ENCODE data around the gene PTPN13.

The PTPN13 gene

DNA sequence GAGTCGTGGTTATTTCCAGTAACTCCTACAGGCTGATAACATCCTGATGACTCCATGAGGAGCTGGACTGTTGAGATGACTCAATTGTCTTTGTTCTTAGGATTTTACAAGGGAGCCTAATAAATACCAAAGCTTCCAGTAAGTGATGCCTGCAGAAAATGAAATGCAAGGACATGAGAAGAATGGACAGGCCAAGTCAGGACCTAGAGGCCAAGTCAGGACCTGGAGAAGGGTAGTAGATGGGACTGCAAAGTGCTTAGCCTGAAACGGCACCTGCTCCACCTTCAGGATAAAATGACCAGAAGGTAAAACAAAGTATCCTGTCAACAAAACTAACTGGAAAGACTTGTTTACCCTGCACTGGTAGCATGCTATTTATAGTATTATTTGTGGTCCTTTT lies 261.5 kb downstream of the PTPN13 start:
- Histone ChIP-seq H3K27me3 (ENCODE audit: control insufficient read depth, insufficient read depth, low read length) (peaks cover 43% of the 10 kb centered on the region), H3K9ac (ENCODE audit: low read depth, low read length) (no peak overlapping the region), H3K9me3 (ENCODE audit: control insufficient read depth, insufficient read depth, low read length) (no peaks in the 10 kb centered on the region), H3K4me1 (ENCODE audit: control insufficient read depth, insufficient read depth, low read length) (peaks cover 8% of the 10 kb centered on the region), H3K36me3 (ENCODE audit: control insufficient read depth, insufficient read depth, low read length) (no peaks in the 10 kb centered on the region), H3K4me3 (ENCODE audit: low read depth, low read length) (no peak overlapping the region)

DNA sequence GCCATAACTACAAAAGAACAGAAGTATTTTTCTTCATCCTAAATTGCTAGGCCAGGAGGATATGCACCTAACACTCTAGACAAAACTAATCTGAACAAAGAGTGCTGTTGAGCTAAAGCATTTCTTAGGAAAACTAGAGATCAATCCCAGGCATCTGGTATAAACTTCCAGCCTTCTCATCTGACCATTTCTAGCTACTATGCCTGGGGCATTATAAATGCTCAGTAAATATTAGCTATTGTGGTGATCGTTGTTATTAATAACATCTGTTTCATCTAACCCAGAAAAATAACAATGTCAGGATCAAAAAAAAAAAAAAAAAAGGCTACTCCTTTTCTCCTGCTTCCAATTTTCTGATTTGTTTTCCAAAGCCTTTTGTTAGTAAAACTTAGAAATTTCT lies 262.8 kb downstream of the PTPN13 start:
- Histone ChIP-seq H3K27me3 (ENCODE audit: control insufficient read depth, insufficient read depth, low read length) (peaks cover 49% of the 10 kb centered on the region), H3K4me1 (ENCODE audit: control insufficient read depth, insufficient read depth, low read length) (peaks cover 8% of the 10 kb centered on the region), H3K9ac (ENCODE audit: low read depth, low read length) (no peak overlapping the region), H3K4me3 (ENCODE audit: low read depth, low read length) (no peak overlapping the region), H3K36me3 (ENCODE audit: control insufficient read depth, insufficient read depth, low read length) (no peaks in the 10 kb centered on the region), H3K9me3 (ENCODE audit: control insufficient read depth, insufficient read depth, low read length) (no peaks in the 10 kb centered on the region)

DNA sequence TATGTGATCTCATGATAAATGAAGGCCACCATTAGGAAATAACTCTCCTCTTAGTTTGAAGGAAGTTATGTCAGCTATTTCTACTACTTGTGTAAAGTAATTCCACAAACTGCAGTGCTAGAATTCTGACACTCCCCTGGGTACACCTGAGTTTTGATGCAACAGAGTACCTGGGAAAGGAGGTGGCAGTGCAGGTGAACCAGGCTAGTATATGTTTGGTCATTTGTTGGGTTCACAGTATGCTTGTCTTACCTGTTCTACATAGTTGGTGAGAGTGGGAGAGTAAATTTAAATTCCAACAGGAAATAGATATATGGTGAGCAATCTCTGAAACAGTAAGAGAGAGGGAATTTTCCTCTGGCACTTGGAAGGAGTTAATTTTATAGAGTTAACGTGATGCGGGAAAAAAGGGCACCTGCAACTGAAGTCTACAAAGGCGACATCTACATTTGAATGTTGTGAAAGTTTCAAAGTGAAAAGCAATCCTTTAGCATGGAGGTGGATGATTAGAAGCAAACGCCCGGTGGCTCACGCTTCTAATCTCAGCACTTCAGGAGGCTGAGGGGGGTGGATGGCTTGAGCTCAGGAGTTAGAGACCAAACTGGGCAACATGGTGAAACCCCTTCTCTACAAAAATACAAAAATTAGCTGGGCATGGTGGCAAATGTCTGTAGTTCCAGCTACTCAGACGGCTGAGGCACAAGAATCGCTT lies 263.4 kb downstream of the PTPN13 start:
- H3K9ac ChIP-seq (ENCODE audit: low read depth, low read length): no peak overlapping the region
- peaks cover 8% of the 10 kb centered on the region for H3K4me1 ChIP-seq (ENCODE audit: control insufficient read depth, insufficient read depth, low read length)
- peaks cover 49% of the 10 kb centered on the region for H3K27me3 ChIP-seq (ENCODE audit: control insufficient read depth, insufficient read depth, low read length)
- H3K9me3 ChIP-seq (ENCODE audit: control insufficient read depth, insufficient read depth, low read length): no peaks in the 10 kb centered on the region
- H3K4me3 ChIP-seq (ENCODE audit: low read depth, low read length): no peak overlapping the region
- H3K36me3 ChIP-seq (ENCODE audit: control insufficient read depth, insufficient read depth, low read length): no peaks in the 10 kb centered on the region

All from iPS-15b (cell line).